GM12878 (cell line): ENCODE measurements around the gene PRKG1. TPM values are rescaled to one million over a fixed set of nuclear protein-coding genes. Genes with fewer than 3 reads are reported as not detected.

Experiments
- ATAC-seq: fragments of 200-7000 bp; cut with Tn5 transposase; 3 replicates; pipeline ENCODE4 v1.9.1; 2020; ENCODE audit warnings: mild to moderate bottlenecking, moderate library complexity
- BruUV-seq: library from RNA; stranded (reverse); fragments of 400-500 nt; replicated peaks from 2 replicates; lab custom pipeline; 2021; lab: Mats Ljungman, UMichigan
- CTCF ChIA-PET: fragments of 300-600 bp; sonication (Branson Sonifier 250); formaldehyde crosslinking; extraction: SDS; loops from one replicate; lab custom pipeline; 2021; ENCODE audit warnings: inconsistent platforms; lab: Yijun Ruan, JAX
- POLR2A ChIA-PET: fragments of 350-600 bp; formaldehyde crosslinking; extraction: SDS; loops from one replicate; lab custom pipeline; 2021; ENCODE audit warnings: inconsistent platforms; lab: Charles Lee
- RAD21 ChIA-PET: fragments of 300-600 bp; sonication (Branson Sonifier 250); formaldehyde crosslinking; loops from one replicate; lab custom pipeline; 2023; ENCODE audit warnings: antibody characterized with exemption; ENCODE audit not compliant: unreplicated experiment; lab: Charles Lee
- SMC1A ChIA-PET: fragments of 300-600 bp; sonication (Branson Sonifier 250); formaldehyde crosslinking; loops from one replicate; lab custom pipeline; 2023; ENCODE audit not compliant: unreplicated experiment, uncharacterized antibody; lab: Charles Lee
- DNase-seq: peaks from one replicate; pipeline ENCODE4 v3.0.0-alpha.2; 2011; ENCODE audit warnings: low read depth, low spot score
- FAIRE-seq: peaks from 3 replicates; lab custom pipeline; 2011; peaks lifted over from hg19 to GRCh38; lab: Jason Lieb, UNC
- H2AFZ ChIP-seq: 2 replicates; pipeline ENCODE4 v1.6.0; 2011; ENCODE audit warnings: low read depth, low read length, control low read depth; ENCODE audit not compliant: control insufficient read depth
- H3K27ac ChIP-seq: 2 replicates; pipeline ENCODE4 v1.5.1; 2011; ENCODE audit warnings: control low read depth; ENCODE audit not compliant: control insufficient read depth, insufficient read depth
- H3K27me3 ChIP-seq, 2 experiments: replicated peaks in 1 of 2; 2 replicates each; pipeline versions ENCODE4 v1.6.0 to v1.6.1; 2011; ENCODE audit warnings: low read length in 1 of 2; ENCODE audit not compliant: control insufficient read depth in 2 of 2, insufficient read depth in 2 of 2
- H3K36me3 ChIP-seq, 2 experiments: 2 replicates each; pipeline ENCODE4 v1.5.1; 2011; ENCODE audit warnings: low read length in 1 of 2; ENCODE audit not compliant: control insufficient read depth in 2 of 2, insufficient read depth in 2 of 2
- H3K4me1 ChIP-seq: 2 replicates; pipeline ENCODE4 v1.6.1; 2011; ENCODE audit warnings: mild to moderate bottlenecking, low read length, moderate library complexity, mixed read lengths; ENCODE audit not compliant: control insufficient read depth, insufficient read depth
- H3K4me2 ChIP-seq: 2 replicates; pipeline ENCODE4 v1.6.0; 2011; ENCODE audit warnings: control low read depth; ENCODE audit not compliant: control insufficient read depth, insufficient read depth
- H3K4me3 ChIP-seq: fragments of 200-600 bp; sonication (generic); 2 replicates; pipeline ENCODE4 v1.5.1; 2016
- H3K79me2 ChIP-seq: 2 replicates; pipeline ENCODE4 v1.6.0; 2011; ENCODE audit warnings: low read length; ENCODE audit not compliant: control insufficient read depth, insufficient read depth
- H3K9ac ChIP-seq: 2 replicates; pipeline ENCODE4 v1.8.0; 2011; ENCODE audit warnings: low read length, control low read depth, mixed read lengths; ENCODE audit not compliant: control insufficient read depth, insufficient read depth
- H3K9me3 ChIP-seq: replicated peaks from 3 replicates; pipeline ENCODE4 v1.5.1; 2011; ENCODE audit warnings: mild to moderate bottlenecking, low read length; ENCODE audit not compliant: control insufficient read depth, insufficient read depth
- H4K20me1 ChIP-seq: 2 replicates; pipeline ENCODE4 v1.6.0; 2011; ENCODE audit not compliant: control insufficient read depth, insufficient read depth
- BMI1 ChIP-seq: fragments of 450-650 bp; IDR thresholded peaks from 2 replicates; pipeline ENCODE4 v1.6.1; 2016; ENCODE audit warnings: mild to moderate bottlenecking, moderate library complexity, borderline replicate concordance
- FOXK2 ChIP-seq: fragments of 450-650 bp; IDR thresholded peaks from 2 replicates; pipeline ENCODE4 v1.6.1; 2017; ENCODE audit warnings: mild to moderate bottlenecking, moderate library complexity
- HCFC1 ChIP-seq: fragments of 150-350 bp; IDR thresholded peaks from 2 replicates; pipeline ENCODE4 v1.6.1; 2014; ENCODE audit warnings: low read length
- SIN3A ChIP-seq: IDR thresholded peaks from 2 replicates; pipeline ENCODE4 v1.6.1; 2012; ENCODE audit warnings: low read depth, low read length, improper control_type of control experiment
- SKIL ChIP-seq: fragments of 450-650 bp; IDR thresholded peaks from 2 replicates; pipeline ENCODE4 v1.6.1; 2017; ENCODE audit warnings: mild to moderate bottlenecking, low read depth, inconsistent platforms; ENCODE audit not compliant: poor library complexity, severe bottlenecking
- SRF ChIP-seq, 2 experiments: IDR thresholded peaks; 2 replicates each; pipeline ENCODE4 v1.6.1; 2011; ENCODE audit warnings: low read depth in 2 of 2, low read length in 2 of 2, mild to moderate bottlenecking in 1 of 2, moderate library complexity in 1 of 2
- ZNF622 ChIP-seq: fragments of 450-650 bp; IDR thresholded peaks from 2 replicates; pipeline ENCODE4 v1.6.1; 2017; ENCODE audit warnings: mild to moderate bottlenecking, inconsistent platforms
- ZSCAN29 ChIP-seq: fragments of 450-650 bp; IDR thresholded peaks from 2 replicates; pipeline ENCODE4 v1.6.1; 2017; ENCODE audit warnings: mild to moderate bottlenecking, moderate library complexity
- ZZZ3 ChIP-seq: IDR thresholded peaks from 2 replicates; pipeline ENCODE4 v1.6.1; 2011; ENCODE audit warnings: low read depth; ENCODE audit not compliant: control insufficient read depth, insufficient read length
- WGBS: methylation state at CpG from one replicate; pipeline ENCODE4 v1.1.6; 2016; ENCODE audit warnings: low lambda C conversion rate; ENCODE audit not compliant: insufficient replicate concordance, insufficient coverage; ENCODE audit errors: missing lambda C conversion rate; 5-methylcytosine and 5-hydroxymethylcytosine counted together
- in situ Hi-C: fragments of 300-500 bp; cut with MboI; formaldehyde crosslinking; loops from 9 replicates; pipeline ENCODE4 v1.14.3; 2018; ENCODE audit warnings: mixed read lengths
- intact Hi-C: fragments of 100-400 bp; cut with micrococcal nuclease; formaldehyde crosslinking; loops from one replicate; pipeline ENCODE4 v1.14.2; 2022; ENCODE audit not compliant: unreplicated experiment
- polyA plus RNA-seq, 11 experiments: library from polyadenylated mRNA; depleted of rRNA in 4 of 11; unstranded in 6 of 11; stranded (reverse) in 5 of 11; fragments of >200 nt; fragmentation: Nextera tagmentation in 4 of 11; fragmentation: Illumina TruSeq in 1 of 11; extraction: Ambion mirVana in 4 of 11; extraction: Trizol in 1 of 11; gene quantifications; 1 replicate in 1 of 11; 2 replicates in 10 of 11; pipeline versions ENCODE4 v1.2.1 to v1.2.3, GENCODE V29; 2011 to 2016; ENCODE audit warnings: inconsistent platforms in 2 of 11, missing spikeins in 2 of 11, low read depth in 1 of 11
- total RNA-seq, 4 experiments: library from RNA; depleted of rRNA in 3 of 4; stranded (reverse); fragments of >200 nt in 3 of 4; fragmentation: Illumina TruSeq in 1 of 4; extraction: Trizol in 1 of 4; gene quantifications; 2 replicates each; pipeline versions ENCODE4 v1.2.1 to v1.2.3, GENCODE V29; 2013 to 2021
- TF ChIP-seq, protein P1 (sequence below): fragments of 450-650 bp; IDR thresholded peaks from 2 replicates; pipeline ENCODE4 v1.6.1; 2017; ENCODE audit warnings: borderline replicate concordance

The PRKG1 gene
- total and polyA plus RNA-seq, 10 of the 15 experiments (the other 5 are each of a cell fraction or from before 2014, with no cell fraction given), result 0.04 to 0.05 TPM; not detected in 8

DNA sequence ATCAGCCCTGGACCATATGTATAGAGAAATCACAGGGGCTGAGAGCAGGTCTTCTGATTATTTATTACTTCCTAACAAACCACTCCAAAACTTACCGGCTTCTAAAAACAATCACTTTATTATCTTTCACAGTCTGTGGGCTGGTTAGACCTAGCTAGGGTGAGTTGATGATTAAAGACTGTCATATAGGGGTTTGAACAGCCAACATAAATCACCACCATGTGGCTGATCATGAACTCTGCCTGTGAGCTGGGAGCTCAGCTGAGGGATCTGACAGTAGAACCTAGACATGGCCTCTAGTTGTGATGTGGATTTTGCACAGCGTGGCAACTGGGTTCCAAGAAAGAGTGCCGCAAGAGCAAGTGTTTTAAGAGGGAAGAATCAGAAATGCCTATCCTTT is 319.8 kb downstream of the PRKG1 start:
- no peak for TF ChIP-seq ZZZ3
- TF ChIP-seq, all 136 proteins: peak for 0
- Histone ChIP-seq H3K4me2 (no peak overlapping the region), H3K27ac (no peak overlapping the region), H3K36me3 (no peaks in the 10 kb centered on the region), H3K4me3 (no peak overlapping the region), H3K27me3 (no peaks in the 10 kb centered on the region), H3K9ac (no peak overlapping the region), H4K20me1 (no peaks in the 10 kb centered on the region), H3K9me3 (no peaks in the 10 kb centered on the region), H2AFZ (no peak overlapping the region), H3K4me1 (no peaks in the 10 kb centered on the region), H3K79me2 (no peaks in the 10 kb centered on the region)
- FAIRE-seq (no peak), DNase-seq (no peak), ATAC-seq (no peak)
- ChIA-PET SMC1A (no interaction called here), POLR2A (no interaction called here), CTCF (interaction anchor here (0.6 kb wide), 1 partner anchor 566 kb away, joined by 3 read pairs; no protein-coding TSS in a partner anchor), RAD21 (no interaction called here)
- intact Hi-C loops, result no loop called here
- no TSS peak for BruUV-seq
- in situ Hi-C loops, result loop anchor here (10.0 kb wide), 1 partner anchor 821 kb away; no protein-coding TSS in a partner anchor
- 24% methylated on average over 3 of the region's 3 CpGs for WGBS

DNA sequence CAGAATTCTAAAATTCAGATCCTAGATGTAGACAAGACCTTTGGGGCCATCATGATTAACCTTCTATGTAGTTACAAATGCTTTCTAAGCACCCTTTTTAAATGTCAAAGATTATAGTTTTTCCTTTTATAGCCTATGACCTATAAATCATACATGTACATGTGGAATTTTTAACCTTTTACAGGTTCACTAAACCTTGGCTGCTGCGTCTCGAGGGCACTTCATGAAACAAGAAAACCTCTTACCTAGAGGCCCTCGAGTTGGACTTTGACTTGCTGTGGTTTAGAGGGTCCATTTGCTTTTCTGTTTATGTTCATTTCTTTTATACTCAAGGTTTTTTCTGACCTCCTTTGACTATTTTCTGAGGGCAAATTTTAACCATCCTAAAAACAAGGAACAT is 323.0 kb downstream of the PRKG1 start:
- CTCF ChIA-PET, result interaction anchor here (0.7 kb wide), 1 partner anchor 9 kb away, joined by 4 read pairs; no protein-coding TSS in a partner anchor
- H2AFZ ChIP-seq, result no peak overlapping the region
- no peak overlapping the region for H3K9ac ChIP-seq
- intact Hi-C loops, result no loop called here
- no peaks in the 10 kb centered on the region for H3K4me1 ChIP-seq
- 59% methylated on average over 3 of the region's 3 CpGs for WGBS
- H3K36me3 ChIP-seq, result no peaks in the 10 kb centered on the region
- H3K4me3 ChIP-seq, result no peak overlapping the region
- H3K4me2 ChIP-seq, result no peak overlapping the region
- in situ Hi-C loops, result loop anchor here (10.0 kb wide), 1 partner anchor 818 kb away; no protein-coding TSS in a partner anchor
- no peaks in the 10 kb centered on the region for H3K9me3 ChIP-seq
- H3K27me3 ChIP-seq, result no peaks in the 10 kb centered on the region; a peak in 1 of 4 replicates
- no peaks in the 10 kb centered on the region for H3K79me2 ChIP-seq
- no TSS peak for BruUV-seq
- FAIRE-seq (no peak), DNase-seq (no peak), ATAC-seq (no peak)
- no peaks in the 10 kb centered on the region for H4K20me1 ChIP-seq
- SMC1A ChIA-PET, result no interaction called here
- POLR2A ChIA-PET, result interaction anchor here (1.0 kb wide), 1 partner anchor 242 kb away, joined by 10 read pairs; no protein-coding TSS in a partner anchor
- RAD21 ChIA-PET, result interaction anchor here (1.2 kb wide), 1 partner anchor 8 kb away, joined by 4 read pairs; no protein-coding TSS in a partner anchor
- no peak overlapping the region for H3K27ac ChIP-seq
- TF ChIP-seq ZSCAN29, result no peak
- TF ChIP-seq HCFC1, result no peak
- TF ChIP-seq SKIL, result no peak
- no peak for TF ChIP-seq SRF (IDR thresholded peaks at IDR 0.05; ENCODE audit: low read depth in 2 of 2, low read length in 2 of 2)
- TF ChIP-seq BMI1, result no peak
- no peak for TF ChIP-seq SIN3A
- no peak for TF ChIP-seq ZNF622
- TF ChIP-seq, protein P1, sequence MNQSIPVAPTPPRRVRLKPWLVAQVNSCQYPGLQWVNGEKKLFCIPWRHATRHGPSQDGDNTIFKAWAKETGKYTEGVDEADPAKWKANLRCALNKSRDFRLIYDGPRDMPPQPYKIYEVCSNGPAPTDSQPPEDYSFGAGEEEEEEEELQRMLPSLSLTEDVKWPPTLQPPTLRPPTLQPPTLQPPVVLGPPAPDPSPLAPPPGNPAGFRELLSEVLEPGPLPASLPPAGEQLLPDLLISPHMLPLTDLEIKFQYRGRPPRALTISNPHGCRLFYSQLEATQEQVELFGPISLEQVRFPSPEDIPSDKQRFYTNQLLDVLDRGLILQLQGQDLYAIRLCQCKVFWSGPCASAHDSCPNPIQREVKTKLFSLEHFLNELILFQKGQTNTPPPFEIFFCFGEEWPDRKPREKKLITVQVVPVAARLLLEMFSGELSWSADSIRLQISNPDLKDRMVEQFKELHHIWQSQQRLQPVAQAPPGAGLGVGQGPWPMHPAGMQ, result no peak
- TF ChIP-seq FOXK2, result no peak
